OCI-M1 (cell line): ENCODE data around the gene GABRR2.

ENCODE experiments used
- DNase-seq: peaks from one replicate; lab custom pipeline; 2025; lab: John Stamatoyannopoulos, UW

The GABRR2 gene

DNA sequence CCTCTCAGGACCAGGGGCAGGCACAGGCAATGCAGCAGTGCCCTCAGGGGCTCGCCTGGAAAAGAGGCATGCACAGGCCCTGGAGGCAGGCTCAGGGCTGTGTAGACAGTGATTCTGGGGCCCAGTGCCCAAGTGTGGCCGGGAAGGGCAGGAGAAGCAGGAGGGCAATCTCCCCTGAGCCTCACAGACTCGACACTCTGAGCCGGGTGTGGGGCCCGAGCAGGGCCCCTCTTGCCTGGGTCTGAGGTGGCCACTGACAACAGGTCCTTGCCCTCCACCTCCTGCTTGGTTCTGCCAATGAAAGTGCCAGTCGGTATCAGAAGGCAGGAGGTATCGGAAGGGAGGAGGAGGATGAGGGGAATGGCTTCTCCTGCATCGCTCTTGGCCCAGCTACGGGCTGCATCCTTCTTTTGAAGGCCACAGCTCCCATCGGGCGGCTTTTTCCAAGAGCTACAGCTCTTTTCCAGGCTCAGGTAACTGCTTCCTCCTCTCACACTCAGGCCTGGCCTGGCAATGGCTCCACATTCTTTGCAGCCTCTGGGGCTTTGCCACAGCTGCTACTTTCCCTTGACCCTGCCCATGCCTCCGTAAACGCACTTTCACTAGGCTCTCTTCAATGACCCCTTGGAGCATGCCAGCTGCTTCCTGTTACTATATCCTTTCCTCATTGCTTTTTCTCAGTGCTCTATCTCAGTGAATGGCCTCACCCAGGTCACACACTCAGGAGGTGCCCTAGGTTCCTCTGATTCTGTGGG is 24.5 kb downstream of the GABRR2 start:
- no peak for DNase-seq

DNA sequence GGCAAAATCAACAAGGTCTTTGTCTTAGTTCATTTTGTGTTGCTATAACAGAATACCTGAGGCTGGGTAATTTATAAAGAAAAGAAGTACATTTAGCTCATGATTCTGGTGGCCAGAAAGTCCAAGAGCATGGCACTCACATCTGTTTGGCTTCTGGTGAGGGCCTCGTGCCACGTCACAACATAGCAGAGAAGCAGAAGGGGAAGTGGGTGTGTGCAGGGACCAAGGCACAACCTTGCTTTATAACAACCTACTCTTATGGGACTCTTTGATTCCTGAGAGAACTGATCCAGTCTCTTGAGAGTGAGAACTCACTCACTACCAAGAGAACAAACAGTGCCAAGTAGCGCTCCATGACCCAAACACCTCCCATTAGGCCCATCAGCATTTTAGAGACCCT is 25.4 kb downstream of the GABRR2 start:
- DNase-seq = no peak

DNA sequence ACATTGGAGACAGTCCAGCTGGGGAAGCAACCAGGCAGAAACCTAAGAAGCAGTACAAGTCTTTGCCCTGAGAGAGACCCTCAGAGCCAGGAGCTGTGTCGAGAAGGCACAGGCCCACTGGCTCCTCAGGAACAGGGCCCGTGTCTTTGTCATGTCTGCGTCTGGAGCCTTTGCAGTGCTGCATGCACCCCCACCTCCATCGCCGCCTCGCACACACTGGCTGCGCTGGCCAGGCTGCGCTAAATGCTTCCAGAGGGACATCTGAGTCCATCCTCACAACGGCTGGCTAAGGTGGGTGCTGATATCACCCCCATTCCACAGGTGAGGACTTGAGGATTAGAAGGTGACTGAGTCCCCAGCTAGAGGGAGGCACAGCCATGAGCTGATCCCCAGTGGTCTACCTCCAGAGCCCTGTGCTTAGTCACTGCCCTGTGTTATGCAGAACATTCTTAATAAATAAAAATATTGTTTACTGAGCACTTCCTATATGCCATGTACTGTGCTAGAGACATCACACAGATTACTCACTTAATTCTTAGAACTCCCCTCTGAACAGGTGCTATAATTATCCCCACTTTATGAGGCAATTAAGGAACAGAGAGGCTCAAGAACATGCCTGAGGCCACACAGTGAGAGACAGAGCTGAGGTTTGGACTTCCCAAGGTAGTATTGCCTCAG is 27.6 kb downstream of the GABRR2 start:
- no peak for DNase-seq

DNA sequence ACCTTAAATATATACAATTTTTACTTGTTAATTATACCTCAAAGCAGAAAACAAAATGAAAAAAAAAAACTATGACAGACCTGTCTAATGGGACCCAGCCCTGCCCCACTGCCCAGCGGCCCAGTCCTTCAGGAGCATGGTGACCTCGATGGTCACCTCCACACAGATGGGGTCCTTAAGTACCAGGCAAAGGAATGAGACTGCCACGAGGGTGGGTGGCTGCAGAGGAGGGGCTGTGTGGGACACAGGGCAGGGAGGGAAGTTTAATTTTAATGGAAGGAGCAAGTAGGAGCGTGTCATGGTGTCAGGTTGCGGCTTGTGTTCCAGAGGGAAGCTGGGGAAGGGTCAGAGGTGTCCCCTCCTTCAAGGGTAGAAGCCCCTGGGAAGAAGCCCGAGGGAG is 28.6 kb downstream of the GABRR2 start:
- no peak for DNase-seq

DNA sequence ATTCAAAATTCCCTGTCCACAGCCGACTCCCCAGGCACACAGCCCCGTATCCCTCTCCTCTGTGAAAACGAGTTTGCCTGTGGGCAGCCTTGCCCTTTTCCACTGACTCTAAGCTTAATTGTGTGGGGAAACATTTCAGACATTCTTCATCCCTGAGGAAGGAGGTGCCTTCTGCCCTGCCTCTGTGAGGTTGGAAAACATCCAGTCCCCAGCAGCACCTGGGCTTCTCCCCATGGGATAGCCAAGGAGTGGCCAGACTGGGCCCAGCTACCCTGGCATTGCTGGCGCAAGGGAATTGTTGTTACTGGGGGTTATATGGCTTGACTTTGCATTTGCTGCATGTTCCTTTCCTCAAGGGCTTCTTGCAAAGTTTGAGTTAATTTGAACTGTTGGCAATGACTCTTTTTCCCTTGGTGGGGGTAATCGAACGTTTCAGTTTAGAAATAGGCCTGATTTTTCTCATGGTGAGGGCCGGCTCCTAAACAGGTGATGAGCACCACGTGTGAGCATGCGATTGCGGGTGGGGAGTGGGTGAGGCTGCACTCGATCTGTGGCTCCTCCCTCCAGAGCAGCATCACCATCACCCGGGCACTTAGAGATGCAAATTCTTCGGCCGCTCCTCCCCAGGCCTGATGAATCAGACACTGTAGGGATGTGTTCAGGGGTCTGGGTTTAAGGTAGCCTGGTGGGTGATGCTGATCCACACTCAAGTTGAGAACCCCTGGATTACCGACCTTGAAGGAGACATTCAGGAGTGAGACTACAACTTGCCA is 29.9 kb downstream of the GABRR2 start:
- DNase-seq = no peak

DNA sequence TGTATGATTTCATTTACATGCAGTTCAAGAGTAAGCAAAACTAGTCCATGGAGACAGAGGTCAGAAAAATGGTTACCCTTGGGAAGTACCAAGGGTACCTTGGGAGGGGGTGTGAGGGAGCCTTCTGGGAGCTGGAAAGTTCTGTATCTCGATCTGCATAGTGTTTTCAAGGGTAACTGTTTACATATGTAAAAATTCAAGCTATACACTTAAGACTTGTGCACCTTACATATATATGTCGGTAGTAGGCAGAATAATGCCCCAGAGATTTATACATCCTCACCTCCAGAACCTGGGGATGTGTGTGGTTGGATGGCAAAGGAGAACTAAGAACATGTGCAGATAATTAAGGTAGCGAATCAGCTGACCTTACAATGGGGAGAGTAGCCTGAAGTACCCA is 31.0 kb downstream of the GABRR2 start:
- no peak for DNase-seq

DNA sequence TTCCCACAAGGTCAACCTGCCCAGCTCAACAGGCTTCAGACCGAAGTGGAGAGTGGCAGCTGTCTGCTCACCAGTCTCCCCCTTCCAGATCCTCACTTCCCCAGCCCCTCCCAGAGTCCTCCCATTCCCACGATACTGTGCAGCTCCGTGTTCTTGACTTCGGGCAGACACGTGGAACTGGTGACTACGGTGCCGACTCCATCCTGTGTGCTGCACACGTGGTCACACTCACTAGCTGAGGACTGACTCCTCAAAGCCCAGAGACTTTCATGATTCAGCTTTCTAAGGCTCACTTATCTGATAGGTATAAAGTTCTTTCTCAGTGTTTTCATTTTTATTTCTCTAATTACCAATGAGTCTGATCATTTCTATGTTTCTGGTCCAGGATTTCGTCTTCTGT is 32.4 kb downstream of the GABRR2 start:
- no peak for DNase-seq

DNA sequence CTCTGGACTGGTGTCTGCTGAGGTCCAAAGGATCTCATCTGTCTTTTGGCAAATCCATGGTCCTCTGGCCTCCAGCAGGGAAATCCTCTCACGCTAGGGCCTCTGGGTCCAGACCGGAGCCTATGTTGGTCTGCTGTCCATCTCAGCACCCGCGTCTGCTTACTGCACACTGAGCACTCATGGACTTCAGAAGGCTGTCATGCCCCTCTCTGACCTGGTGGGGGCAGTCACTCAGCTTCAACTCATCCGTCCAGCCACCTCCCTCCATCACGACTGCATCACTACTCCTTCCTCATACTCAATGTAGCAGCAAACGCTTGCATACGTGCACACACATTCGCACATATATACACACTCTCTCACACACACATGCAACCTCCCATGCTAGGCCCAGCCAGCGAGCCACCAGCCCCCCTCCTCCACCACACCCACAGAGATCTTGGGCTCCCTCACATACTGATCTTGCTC is 33.3 kb downstream of the GABRR2 start:
- peak; percentile 82 for DNase-seq

DNA sequence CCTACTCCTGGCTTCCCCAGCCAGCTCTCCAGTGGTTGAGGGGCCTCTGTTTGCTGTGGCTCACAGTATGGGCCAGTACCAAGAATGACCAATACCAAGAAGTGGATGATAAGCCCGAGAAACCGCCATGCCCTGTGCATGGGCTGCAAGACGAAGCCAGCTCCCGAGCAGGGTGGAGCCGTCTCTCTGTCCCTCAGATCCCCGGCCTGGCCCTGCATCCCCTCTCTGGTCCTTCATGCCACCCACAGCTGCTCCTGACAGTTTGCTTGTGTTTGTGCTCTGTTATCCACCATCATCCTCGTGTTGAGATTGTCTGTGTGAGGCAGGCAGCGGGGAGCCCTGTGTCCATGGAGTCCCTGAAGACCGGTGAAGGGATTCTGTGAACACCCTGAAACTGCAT is 36.1 kb downstream of the GABRR2 start:
- peak; percentile 54 for DNase-seq

DNA sequence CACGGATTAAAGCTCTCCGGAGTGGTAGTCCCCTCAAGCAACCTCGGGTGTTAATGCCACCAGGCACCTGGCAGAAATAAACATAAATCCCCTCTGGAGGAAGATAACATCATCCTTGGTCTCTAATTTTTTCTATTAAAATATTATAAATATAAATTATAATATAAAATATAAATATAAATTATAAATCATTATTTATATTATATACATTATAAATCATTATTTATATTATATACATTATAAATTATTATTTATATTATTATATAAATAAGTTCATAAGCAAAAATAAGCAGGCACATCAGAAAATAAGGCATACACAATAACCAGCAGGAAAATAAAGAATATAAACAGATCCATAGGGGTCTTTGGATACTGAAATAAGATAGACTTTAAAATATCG is 39.2 kb downstream of the GABRR2 start:
- no peak for DNase-seq

DNA sequence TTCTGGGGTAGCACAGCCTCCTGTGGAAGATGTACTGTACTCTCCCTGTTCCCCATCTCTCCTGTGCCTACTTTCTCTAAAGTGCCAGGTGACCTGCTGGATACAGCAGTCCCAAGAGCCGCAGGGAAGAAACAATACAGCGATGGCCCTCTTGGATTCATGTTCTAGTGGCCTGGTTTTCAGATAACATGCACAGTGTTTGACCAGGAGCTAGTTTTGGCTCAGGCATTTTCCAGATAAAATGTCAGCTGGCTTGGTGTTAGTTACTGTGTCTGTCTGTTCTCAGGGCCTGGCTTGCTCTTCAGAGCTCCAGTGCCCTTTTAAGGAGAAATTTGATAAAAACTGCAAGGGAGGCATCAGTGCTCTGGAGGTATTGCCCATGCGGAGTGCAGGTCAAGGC is 41.3 kb downstream of the GABRR2 start:
- no peak for DNase-seq

DNA sequence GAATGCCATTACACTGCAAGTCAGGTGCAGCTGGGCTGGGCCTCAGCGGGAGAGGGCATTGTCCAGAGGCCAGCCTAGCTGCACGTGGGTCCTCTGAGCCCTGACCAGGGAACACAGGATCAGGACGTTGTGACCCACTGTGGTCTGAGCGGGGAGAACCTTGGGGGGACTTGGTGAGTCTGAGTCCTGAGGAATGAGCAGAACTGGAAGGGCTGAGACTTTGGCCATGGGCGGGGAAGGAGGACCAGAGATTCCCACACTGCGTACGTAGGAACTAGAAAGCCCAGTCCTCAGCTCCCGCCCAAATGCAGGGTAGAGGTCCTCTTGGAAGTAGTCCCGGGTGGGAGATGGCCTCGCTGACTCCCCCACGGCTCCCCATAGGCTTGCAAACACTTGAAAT is 42.5 kb downstream of the GABRR2 start:
- no peak for DNase-seq

DNA sequence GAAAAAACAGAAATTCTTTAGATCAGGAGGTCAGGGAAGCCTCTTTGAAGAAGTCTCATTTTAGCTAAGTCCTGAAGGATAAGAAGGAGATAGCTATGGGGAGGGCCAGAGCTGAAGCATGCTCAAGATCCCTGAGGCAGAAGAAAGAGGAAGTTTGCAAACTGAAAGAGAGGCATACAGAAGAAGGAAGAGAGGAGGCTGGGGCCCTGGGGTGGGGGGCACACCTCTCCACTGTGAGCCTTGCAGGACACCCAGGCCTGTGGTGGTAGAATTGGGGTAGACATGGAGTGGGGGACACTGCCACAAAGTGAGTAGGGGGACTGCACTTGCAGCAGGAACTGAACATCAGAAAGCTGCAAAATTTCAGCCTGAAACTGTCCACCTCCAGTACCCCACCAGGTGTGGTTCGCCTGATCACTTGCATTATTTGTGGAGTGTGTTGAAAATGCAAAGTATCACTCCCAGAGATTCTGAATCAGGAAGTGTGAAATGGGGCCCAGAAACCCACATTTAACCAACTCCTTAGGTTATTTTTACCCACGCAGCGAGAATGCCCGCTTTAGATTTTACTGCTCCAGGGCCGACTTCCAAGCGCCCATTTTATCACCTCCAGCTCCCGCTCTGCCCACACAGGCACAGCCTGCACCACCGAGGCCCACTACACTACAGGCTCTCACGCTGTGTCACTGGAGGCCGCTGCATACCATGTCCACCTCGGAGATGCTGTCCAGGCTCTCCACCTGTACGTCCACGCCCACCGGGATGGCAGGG is 44.0 kb downstream of the GABRR2 start:
- peak; percentile 85 for DNase-seq

DNA sequence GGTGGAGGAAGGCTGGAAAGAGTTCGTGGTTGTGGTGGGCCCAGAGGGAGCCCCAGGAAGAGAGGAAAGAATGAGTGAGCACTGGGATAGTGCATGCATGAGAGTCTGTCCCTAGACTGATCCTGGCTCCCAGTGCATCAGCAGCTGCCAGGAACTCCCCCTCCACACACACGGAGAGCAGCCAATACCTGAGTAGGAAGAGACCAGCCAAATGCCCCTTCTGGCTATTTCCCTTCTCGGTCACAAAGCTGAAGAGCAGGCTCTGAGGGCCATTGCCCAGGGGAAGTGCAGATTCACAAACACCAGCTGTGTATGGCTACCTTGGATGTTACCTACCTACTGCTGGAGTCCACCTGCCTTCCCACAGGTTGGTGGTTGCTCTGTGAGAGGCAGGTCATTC is 45.1 kb downstream of the GABRR2 start:
- no peak for DNase-seq

DNA sequence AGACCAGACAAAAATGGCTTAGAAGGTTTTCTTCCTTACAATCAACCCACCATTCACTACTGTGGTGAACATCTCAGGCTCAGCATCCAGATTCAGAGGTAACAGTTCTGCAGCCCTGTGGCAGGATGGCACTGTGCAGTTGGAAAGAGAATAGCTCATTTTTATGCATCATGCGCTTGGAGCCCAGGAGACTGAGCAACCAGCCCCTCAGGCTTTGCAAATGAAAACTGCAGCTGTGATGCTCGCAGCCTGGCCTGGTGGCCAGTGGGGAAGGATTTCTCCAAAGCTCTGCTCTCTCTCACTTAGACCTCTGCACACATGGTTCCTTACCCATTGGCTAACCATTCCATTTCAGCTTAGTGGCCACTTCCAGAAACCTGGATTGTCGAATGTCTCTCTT is 45.8 kb downstream of the GABRR2 start:
- no peak for DNase-seq

DNA sequence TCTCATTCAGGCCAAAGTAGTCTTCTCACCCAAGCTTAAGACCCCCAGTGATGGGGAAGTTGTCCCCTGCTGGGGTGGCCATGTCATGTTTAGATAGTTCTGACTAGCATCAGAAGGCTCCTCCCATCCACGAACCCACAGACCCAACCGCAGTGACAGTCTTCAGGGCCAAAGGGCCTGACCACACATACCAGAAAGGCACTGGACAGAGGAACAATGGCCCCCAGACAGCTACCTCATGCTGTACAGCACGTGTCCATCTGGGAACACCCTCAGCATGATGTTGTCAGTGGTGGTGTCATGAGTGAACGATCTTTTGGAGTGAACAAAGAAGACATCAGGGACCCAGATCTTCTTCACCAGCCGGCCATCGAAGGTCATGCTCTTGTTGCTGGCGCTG is 46.3 kb downstream of the GABRR2 start:
- peak; percentile 85 for DNase-seq

DNA sequence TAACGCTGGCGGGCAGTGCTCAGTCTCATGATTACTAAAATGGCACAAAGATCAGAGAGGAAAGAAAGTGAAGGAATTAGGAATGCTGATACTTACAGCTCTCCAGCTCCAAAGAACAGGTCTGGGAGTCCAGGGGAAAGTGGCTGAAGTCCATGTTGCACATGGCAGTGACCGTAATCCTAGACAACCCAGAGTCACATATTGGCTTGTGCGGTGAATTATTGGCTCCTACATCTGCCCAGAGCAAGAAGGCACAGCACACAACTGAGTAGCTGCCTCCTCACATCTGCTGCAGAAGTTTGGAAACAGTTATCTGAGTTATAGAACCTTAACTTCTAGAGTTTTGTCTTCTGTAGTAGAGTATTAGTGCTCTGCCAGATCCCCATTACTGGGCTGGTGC is 47.2 kb downstream of the GABRR2 start:
- no peak for DNase-seq

DNA sequence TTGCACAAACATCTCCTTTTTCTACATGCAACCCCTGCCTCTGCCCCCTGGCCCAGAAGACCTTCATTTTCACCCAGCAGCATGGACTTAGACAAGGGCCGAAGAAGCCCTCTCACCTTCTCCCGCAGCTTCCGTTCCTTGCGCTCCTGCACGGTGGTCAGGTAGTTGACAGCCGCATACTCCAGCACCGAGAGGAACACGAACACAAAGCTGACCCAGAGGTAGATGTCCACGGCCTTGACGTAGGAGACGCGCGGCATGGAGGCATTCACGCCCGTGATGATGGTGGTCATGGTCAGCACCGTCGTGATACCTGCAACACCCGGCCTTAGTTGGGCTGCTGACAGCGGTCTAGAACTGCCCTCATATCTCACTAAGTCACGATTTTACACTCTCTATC is 50.8 kb downstream of the GABRR2 start:
- no peak for DNase-seq

DNA sequence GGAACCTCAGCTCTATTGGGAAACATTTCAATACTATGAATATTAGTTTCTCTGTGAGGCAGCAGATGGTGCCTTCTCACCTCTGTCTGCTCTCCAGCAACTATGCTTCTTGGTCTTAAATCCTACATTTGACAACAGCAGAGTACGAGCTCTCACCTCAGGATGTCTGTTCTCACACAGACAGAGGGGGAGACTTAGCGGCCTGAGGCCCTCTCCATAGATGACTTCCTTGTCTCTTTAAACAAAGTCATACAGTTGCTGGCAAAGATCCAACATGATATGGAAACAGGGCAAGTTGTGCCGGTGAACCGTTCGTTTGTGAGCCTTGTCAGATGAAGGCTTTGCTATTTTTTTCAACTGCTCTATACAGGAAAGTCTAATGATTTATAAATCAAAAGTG is 54.3 kb downstream of the GABRR2 start:
- DNase-seq = peak; percentile 95

DNA sequence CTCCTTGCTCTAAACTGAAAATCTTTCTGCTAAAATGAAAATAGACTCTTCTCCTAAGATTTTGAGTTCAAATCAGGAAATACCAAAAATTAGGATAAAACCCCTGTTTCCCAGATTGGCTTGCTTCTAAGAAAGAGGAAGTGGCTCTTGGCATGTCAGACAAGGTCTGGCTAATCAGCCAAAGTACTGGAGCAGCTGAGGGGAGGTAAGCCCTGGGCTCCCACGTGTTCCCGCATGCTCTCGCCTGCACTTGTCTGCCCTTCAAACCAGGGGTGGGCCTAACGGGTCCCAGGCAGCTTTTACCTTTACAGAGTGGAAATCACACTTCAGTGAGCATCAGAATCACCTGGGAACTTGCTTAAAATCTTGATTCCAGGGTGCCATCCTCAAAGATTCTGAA is 54.8 kb downstream of the GABRR2 start:
- peak; percentile 94 for DNase-seq

DNA sequence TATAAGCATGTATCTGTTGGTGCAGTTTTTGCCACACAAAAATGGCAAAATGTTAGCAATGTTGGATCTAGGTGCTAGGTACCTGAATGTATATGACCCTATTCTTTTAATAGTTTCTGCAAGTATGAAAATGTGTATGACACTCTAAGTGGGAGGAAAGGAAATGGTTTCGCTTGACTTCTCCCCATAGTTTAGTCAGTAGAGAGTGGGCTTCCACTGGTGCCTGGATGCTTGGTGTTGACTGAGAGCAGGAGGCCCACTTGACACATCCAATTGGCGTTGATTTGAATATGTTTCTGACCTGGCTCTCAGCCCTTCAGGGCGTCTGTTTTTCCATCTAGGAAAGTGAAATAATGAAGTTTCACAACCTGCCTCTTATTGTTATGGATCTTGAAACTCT is 56.2 kb downstream of the GABRR2 start:
- DNase-seq = no peak

DNA sequence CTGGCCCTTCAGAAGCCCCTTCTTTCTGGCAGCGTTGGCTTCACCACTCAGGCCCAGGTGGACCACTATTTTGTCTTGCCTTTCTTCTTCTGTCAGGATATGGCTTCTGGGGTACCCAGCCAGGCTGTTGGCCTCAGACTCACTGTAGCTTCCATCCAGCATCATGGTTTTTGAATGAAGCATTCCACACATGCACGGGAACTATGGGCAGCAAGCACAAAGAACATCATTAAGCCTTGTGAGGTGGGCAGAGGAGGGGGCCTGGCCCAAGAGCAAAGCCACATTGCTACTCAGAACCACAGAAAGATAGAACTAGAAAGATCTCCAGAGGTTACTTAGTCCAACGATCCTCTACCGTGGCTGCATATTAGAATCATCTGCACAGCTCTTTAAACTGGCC is 57.3 kb downstream of the GABRR2 start:
- no peak for DNase-seq
